ENCODE results near the gene COMMD8.
"Not testable (repeated sequence)": the region's sequence is repeated elsewhere in the genome, so short reads cannot be mapped to it uniquely, and the experiment has no call there.

The COMMD8 gene

DNA sequence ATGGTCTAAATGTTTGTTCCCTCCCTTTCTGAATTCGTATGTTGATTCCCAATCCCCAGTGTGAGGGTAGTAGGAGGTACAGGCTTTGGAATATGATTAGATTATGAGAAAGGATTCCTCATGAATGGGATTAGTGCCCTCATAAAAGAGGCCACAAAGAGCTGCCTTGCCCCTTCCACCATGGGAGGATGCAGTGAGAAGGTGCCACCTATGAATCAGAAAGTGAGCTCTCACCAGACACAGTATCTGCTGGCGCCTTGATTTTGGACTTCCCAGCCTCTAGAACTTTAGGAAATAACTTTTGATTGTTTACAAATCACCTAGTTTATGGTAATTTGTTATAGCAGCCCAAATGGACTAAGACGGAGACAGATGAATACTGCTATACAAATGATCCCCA is 25.2 kb upstream of the COMMD8 start:
- H3K9ac ChIP-seq (ENCODE audit: low read depth in 1 of 2, low read length in 2 of 2): no peak overlapping the region
- H3K4me3 ChIP-seq (ENCODE audit: low read depth in 1 of 2, low read length in 2 of 2): no peak overlapping the region
- no peak overlapping the region for H3K27ac ChIP-seq (ENCODE audit: low read depth, low read length)
- H3K9me3 ChIP-seq (ENCODE audit: control insufficient read depth in 1 of 2, low read length in 2 of 2): peaks cover 0 to 1% of the 10 kb centered on the region in 2 donors
- peaks cover 8 to 10% of the 10 kb centered on the region in 2 donors for H3K4me1 ChIP-seq (ENCODE audit: control insufficient read depth in 1 of 2, insufficient read depth in 2 of 2, low read length in 2 of 2)
- H3K36me3 ChIP-seq (ENCODE audit: control insufficient read depth in 1 of 2, insufficient read depth in 2 of 2, low read length in 2 of 2): no peaks in the 10 kb centered on the region
- H3K27me3 ChIP-seq (ENCODE audit: control insufficient read depth in 1 of 2, insufficient read depth in 2 of 2, low read length in 2 of 2): no peaks in the 10 kb centered on the region

GRCh38 chr4:47486727-47487126 is 23.2 kb upstream of the COMMD8 start:
- peak overlapping the region; percentile 85 for H3K4me3 ChIP-seq (ENCODE audit: low read depth in 1 of 2, low read length in 2 of 2)
- H3K9me3 ChIP-seq (ENCODE audit: control insufficient read depth in 1 of 2, low read length in 2 of 2); H3K27ac ChIP-seq (ENCODE audit: low read depth, low read length); H3K27me3 ChIP-seq (ENCODE audit: control insufficient read depth in 1 of 2, insufficient read depth in 2 of 2, low read length in 2 of 2); H3K36me3 ChIP-seq (ENCODE audit: control insufficient read depth in 1 of 2, insufficient read depth in 2 of 2, low read length in 2 of 2): not testable (repeated sequence)
- peaks cover 8 to 10% of the 10 kb centered on the region in 2 donors for H3K4me1 ChIP-seq (ENCODE audit: control insufficient read depth in 1 of 2, insufficient read depth in 2 of 2, low read length in 2 of 2)
- peak overlapping the region in 1 of 2 donors; percentile 74 for H3K9ac ChIP-seq (ENCODE audit: low read depth in 1 of 2, low read length in 2 of 2)

GRCh38 chr4:47486231-47486673 is 22.8 kb upstream of the COMMD8 start:
- peak overlapping the region; percentile 85 for H3K4me3 ChIP-seq (ENCODE audit: low read depth in 1 of 2, low read length in 2 of 2)
- H3K9ac ChIP-seq (ENCODE audit: low read depth in 1 of 2, low read length in 2 of 2): peak overlapping the region; percentile 71 to 74
- H3K4me1 ChIP-seq (ENCODE audit: control insufficient read depth in 1 of 2, insufficient read depth in 2 of 2, low read length in 2 of 2): peaks cover 8 to 10% of the 10 kb centered on the region in 2 donors
- peak overlapping the region; percentile 16 for H3K27ac ChIP-seq (ENCODE audit: low read depth, low read length)
- H3K36me3 ChIP-seq (ENCODE audit: control insufficient read depth in 1 of 2, insufficient read depth in 2 of 2, low read length in 2 of 2): no peaks in the 10 kb centered on the region
- H3K9me3 ChIP-seq (ENCODE audit: control insufficient read depth in 1 of 2, low read length in 2 of 2): peaks cover 0 to 1% of the 10 kb centered on the region in 2 donors
- H3K27me3 ChIP-seq (ENCODE audit: control insufficient read depth in 1 of 2, insufficient read depth in 2 of 2, low read length in 2 of 2): no peaks in the 10 kb centered on the region

DNA sequence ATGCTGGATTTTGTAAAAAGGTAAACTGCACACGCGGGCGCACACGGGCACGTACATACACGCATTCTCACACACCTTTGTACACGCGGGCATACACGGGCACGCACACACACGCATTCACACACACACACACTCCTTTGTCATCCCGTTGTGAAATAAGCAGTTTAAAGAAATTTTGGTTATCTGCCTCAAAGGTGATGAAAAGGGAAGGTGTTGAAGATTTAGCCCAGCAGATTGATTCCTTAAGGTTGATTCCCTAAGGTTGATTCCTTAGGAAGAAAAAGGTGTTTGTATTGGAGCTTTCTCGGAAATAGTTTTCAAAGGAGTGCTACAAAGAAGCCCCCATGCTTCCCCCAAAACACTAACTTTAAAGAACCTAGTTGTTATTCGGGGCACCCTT is 22.3 kb upstream of the COMMD8 start:
- Histone ChIP-seq H3K36me3 (ENCODE audit: control insufficient read depth in 1 of 2, insufficient read depth in 2 of 2, low read length in 2 of 2) (no peaks in the 10 kb centered on the region), H3K27me3 (ENCODE audit: control insufficient read depth in 1 of 2, insufficient read depth in 2 of 2, low read length in 2 of 2) (no peaks in the 10 kb centered on the region), H3K4me3 (ENCODE audit: low read depth in 1 of 2, low read length in 2 of 2) (peak overlapping the region; percentile 85), H3K9ac (ENCODE audit: low read depth in 1 of 2, low read length in 2 of 2) (peak overlapping the region; percentile 71 to 74), H3K9me3 (ENCODE audit: control insufficient read depth in 1 of 2, low read length in 2 of 2) (peaks cover 0 to 1% of the 10 kb centered on the region in 2 donors), H3K4me1 (ENCODE audit: control insufficient read depth in 1 of 2, insufficient read depth in 2 of 2, low read length in 2 of 2) (peaks cover 8 to 10% of the 10 kb centered on the region in 2 donors), H3K27ac (ENCODE audit: low read depth, low read length) (peak overlapping the region; percentile 81)

- Histone ChIP-seq H3K9me3 (ENCODE audit: control insufficient read depth in 1 of 2, low read length in 2 of 2) (peaks cover 0 to 1% of the 10 kb centered on the region in 2 donors), H3K36me3 (ENCODE audit: control insufficient read depth in 1 of 2, insufficient read depth in 2 of 2, low read length in 2 of 2) (no peaks in the 10 kb centered on the region), H3K9ac (ENCODE audit: low read depth in 1 of 2, low read length in 2 of 2) (peak within 1 kb of the TSS; percentile 71 to 74), H3K27ac (ENCODE audit: low read depth, low read length) (peak within 1 kb of the TSS; percentile 81), H3K4me1 (ENCODE audit: control insufficient read depth in 1 of 2, insufficient read depth in 2 of 2, low read length in 2 of 2) (peaks cover 5 to 10% of the 10 kb centered on the region in 2 donors), H3K4me3 (ENCODE audit: low read depth in 1 of 2, low read length in 2 of 2) (peak within 1 kb of the TSS; percentile 85), H3K27me3 (ENCODE audit: control insufficient read depth in 1 of 2, insufficient read depth in 2 of 2, low read length in 2 of 2) (no peaks in the 10 kb centered on the region)
Measured at GRCh38 chr4:47485047-47485692, 21.7 kb upstream of the COMMD8 start, which contains the start of gene ATP10D. Gene ATP10D (plus strand): TSS chr4:47485275. CDS start chr4:47512541, 27,266 bp downstream.

- no peak overlapping the region for H3K9ac ChIP-seq (ENCODE audit: low read depth in 1 of 2, low read length in 2 of 2)
- H3K4me1 ChIP-seq (ENCODE audit: control insufficient read depth in 1 of 2, insufficient read depth in 2 of 2, low read length in 2 of 2): peaks cover 5 to 10% of the 10 kb centered on the region in 2 donors
- H3K36me3 ChIP-seq (ENCODE audit: control insufficient read depth in 1 of 2, insufficient read depth in 2 of 2, low read length in 2 of 2): no peaks in the 10 kb centered on the region
- H3K27ac ChIP-seq (ENCODE audit: low read depth, low read length): no peak overlapping the region
- H3K4me3 ChIP-seq (ENCODE audit: low read depth in 1 of 2, low read length in 2 of 2): no peak overlapping the region
- peaks cover 0 to 1% of the 10 kb centered on the region in 2 donors for H3K9me3 ChIP-seq (ENCODE audit: control insufficient read depth in 1 of 2, low read length in 2 of 2)
- H3K27me3 ChIP-seq (ENCODE audit: control insufficient read depth in 1 of 2, insufficient read depth in 2 of 2, low read length in 2 of 2): no peaks in the 10 kb centered on the region
Measured at GRCh38 chr4:47484168-47484567, 20.7 kb upstream of the COMMD8 start.

- no peak overlapping the region for H3K4me3 ChIP-seq (ENCODE audit: low read depth in 1 of 2, low read length in 2 of 2)
- peaks cover 5 to 10% of the 10 kb centered on the region in 2 donors for H3K4me1 ChIP-seq (ENCODE audit: control insufficient read depth in 1 of 2, insufficient read depth in 2 of 2, low read length in 2 of 2)
- H3K9ac ChIP-seq (ENCODE audit: low read depth in 1 of 2, low read length in 2 of 2): no peak overlapping the region
- no peaks in the 10 kb centered on the region for H3K27me3 ChIP-seq (ENCODE audit: control insufficient read depth in 1 of 2, insufficient read depth in 2 of 2, low read length in 2 of 2)
- no peaks in the 10 kb centered on the region for H3K36me3 ChIP-seq (ENCODE audit: control insufficient read depth in 1 of 2, insufficient read depth in 2 of 2, low read length in 2 of 2)
- peaks cover 0 to 1% of the 10 kb centered on the region in 2 donors for H3K9me3 ChIP-seq (ENCODE audit: control insufficient read depth in 1 of 2, low read length in 2 of 2)
- no peak overlapping the region for H3K27ac ChIP-seq (ENCODE audit: low read depth, low read length)
Measured at GRCh38 chr4:47483745-47484144, 20.2 kb upstream of the COMMD8 start.

- Histone ChIP-seq H3K36me3 (ENCODE audit: control insufficient read depth in 1 of 2, insufficient read depth in 2 of 2, low read length in 2 of 2) (no peaks in the 10 kb centered on the region), H3K4me3 (ENCODE audit: low read depth in 1 of 2, low read length in 2 of 2) (no peak overlapping the region), H3K27ac (ENCODE audit: low read depth, low read length) (no peak overlapping the region), H3K27me3 (ENCODE audit: control insufficient read depth in 1 of 2, insufficient read depth in 2 of 2, low read length in 2 of 2) (no peaks in the 10 kb centered on the region), H3K9me3 (ENCODE audit: control insufficient read depth in 1 of 2, low read length in 2 of 2) (no peaks in the 10 kb centered on the region), H3K4me1 (ENCODE audit: control insufficient read depth in 1 of 2, insufficient read depth in 2 of 2, low read length in 2 of 2) (peaks cover under 1 to 10% of the 10 kb centered on the region in 2 donors), H3K9ac (ENCODE audit: low read depth in 1 of 2, low read length in 2 of 2) (no peak overlapping the region)
Measured at GRCh38 chr4:47482326-47482725, 18.8 kb upstream of the COMMD8 start.

GRCh38 chr4:47478804-47479203 is 15.3 kb upstream of the COMMD8 start:
- no peaks in the 10 kb centered on the region for H3K4me1 ChIP-seq (ENCODE audit: control insufficient read depth in 1 of 2, insufficient read depth in 2 of 2, low read length in 2 of 2)
- no peak overlapping the region for H3K9ac ChIP-seq (ENCODE audit: low read depth in 1 of 2, low read length in 2 of 2)
- no peak overlapping the region for H3K4me3 ChIP-seq (ENCODE audit: low read depth in 1 of 2, low read length in 2 of 2)
- no peaks in the 10 kb centered on the region for H3K27me3 ChIP-seq (ENCODE audit: control insufficient read depth in 1 of 2, insufficient read depth in 2 of 2, low read length in 2 of 2)
- H3K9me3 ChIP-seq (ENCODE audit: control insufficient read depth in 1 of 2, low read length in 2 of 2): no peaks in the 10 kb centered on the region
- no peak overlapping the region for H3K27ac ChIP-seq (ENCODE audit: low read depth, low read length)
- H3K36me3 ChIP-seq (ENCODE audit: control insufficient read depth in 1 of 2, insufficient read depth in 2 of 2, low read length in 2 of 2): no peaks in the 10 kb centered on the region

DNA sequence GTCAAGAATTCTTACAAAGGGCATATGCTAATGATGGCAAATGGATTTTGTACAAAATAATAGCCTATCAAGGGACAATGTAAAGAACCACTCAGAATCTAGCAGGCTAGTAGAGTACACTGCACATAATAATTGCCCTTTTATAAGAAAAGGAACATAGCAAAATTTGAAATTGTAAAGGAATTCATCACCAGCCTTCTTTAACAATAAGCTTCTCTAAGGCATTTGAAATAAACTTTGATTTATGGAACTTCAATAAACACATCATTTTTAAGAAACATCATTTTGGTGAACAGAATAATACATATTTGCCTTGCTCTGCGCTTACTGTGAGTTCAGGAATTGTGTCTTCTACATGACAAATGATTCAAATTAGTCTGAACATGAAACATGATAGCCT is 11.9 kb upstream of the COMMD8 start:
- Histone ChIP-seq H3K4me1 (ENCODE audit: control insufficient read depth in 1 of 2, insufficient read depth in 2 of 2, low read length in 2 of 2) (no peaks in the 10 kb centered on the region), H3K9ac (ENCODE audit: low read depth in 1 of 2, low read length in 2 of 2) (no peak overlapping the region), H3K27me3 (ENCODE audit: control insufficient read depth in 1 of 2, insufficient read depth in 2 of 2, low read length in 2 of 2) (no peaks in the 10 kb centered on the region), H3K27ac (ENCODE audit: low read depth, low read length) (no peak overlapping the region), H3K9me3 (ENCODE audit: control insufficient read depth in 1 of 2, low read length in 2 of 2) (no peaks in the 10 kb centered on the region), H3K4me3 (ENCODE audit: low read depth in 1 of 2, low read length in 2 of 2) (no peak overlapping the region), H3K36me3 (ENCODE audit: control insufficient read depth in 1 of 2, insufficient read depth in 2 of 2, low read length in 2 of 2) (no peaks in the 10 kb centered on the region)

All from duodenal mucosa (tissue), 2 donors.